NCI-H2227 (cell line): Measurements from ENCODE around the gene STAT6.
"Not testable (repeated sequence)": the region's sequence is repeated elsewhere in the genome, so short reads cannot be mapped to it uniquely, and the experiment has no call there.

Experiments
- DNase-seq: peaks from one replicate; lab custom pipeline; 2025; ENCODE audit not compliant: unreplicated experiment; lab: John Stamatoyannopoulos, UW

The STAT6 gene

DNA sequence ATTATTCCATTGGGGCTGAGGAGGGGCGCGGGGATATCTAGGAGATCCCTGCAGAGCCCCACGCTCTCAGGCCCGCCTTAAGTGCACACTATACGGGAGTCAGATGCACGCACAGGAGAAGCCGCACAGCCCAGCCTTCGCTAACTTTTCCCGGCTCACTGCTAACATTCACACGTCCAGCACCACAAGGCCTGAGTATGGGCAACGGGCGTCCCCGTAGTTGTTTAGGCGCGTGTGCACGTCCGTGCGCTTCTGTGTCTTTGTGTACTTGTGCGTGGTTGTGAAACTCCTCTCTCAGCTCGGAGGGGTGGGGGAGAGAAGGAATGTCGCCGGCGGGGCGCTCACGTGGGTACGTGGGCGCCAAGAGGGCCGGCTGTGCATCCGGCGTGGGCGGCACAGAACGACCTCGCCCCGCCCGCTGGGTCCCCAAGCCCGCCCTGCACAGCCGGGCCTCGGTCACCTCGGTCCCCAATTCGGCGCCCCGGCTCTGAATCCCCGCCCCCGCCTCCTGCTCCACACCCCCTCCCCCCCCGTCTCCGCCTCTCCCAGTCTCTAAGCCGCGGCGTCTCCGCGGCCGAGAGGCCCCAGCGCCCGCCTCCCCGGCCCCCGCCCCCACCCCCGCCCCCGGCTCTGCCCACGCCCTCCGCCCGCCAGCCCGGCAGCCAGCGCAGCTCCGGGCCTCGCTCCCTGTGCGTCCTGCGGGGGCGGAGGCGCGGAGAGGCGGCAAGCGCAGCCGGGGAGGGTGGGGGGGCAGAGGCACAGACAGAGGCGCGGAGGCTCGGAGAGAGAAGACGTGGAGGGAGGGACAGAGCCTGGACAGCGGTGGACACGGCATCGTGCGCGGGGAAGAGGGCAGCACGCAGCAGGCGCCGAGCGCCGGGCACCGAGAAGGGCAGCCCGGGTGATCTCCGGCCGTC is 22.6 kb downstream of the STAT6 start, which contains the start of gene NAB2:
Gene NAB2 (plus strand): TSS at position 761 of the 917 bp plus-strand sequence. CDS start 158 bp downstream, outside the sequence.
- peak; percentile 91 for DNase-seq

DNA sequence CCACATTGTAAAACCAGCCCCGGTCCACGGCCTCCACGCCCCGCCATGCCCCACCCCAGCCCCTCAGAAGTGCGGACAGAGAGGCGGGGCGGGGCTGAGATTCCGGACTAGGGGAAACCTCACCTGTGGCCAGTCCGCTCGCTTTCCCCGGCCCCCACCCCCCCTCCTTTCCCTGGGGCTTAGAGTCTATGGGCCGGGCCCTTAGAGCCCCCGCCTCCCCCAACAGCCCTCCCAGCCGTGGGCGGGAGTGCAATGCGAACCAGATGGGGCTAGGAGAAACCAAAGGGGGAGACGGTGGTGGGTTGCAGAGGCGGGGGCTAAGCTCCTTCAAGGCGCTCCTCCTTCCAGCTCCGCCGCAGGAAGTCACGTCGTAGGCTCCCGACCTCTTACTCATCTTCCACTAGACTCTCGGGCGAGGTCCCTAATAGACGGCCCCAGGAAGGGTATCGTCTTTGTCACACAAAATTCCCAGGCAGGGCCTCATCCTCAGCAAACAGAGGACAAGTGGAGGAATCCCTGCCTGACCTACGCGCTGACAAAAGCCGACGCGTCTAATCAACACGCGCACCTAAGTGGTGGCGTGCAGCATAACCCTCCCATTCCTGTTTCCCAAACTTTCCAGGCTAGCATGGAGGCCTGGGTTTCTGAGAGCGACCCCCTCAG is 23.3 kb downstream of the STAT6 start:
- DNase-seq = peak; percentile 92

DNA sequence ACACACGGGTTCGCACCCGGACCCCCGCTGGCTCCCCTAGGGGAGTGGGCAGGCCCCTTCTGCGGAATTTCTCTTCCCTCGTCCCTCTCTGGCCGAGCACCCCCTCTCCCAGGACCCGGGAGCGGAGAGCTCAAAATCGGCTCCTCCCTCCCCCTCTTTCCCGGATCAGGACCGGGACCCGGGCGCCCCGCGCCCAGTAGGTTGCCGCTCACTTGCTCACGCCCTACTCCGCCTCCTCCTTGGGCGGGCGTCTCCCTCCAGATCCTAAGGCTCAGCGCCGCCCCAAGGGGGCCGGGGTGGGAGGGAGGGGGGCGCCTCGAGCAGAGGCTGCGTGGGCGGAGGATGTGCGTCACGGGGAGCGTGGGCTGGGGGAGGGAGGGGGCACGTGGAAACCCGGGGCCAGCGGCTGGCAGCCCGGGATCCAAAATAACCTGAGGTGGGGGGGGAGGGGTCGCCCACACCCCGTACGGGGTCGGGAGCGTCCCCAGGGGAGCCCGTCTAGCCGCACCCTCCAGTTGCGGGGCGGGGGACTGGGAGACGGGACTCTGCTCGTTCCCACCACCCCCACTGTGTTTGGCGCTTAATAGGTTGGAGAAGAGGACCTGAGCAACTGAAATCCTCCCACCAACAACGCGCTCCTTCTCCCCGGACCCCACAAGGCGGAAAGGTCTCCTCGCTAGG is 24.0 kb downstream of the STAT6 start:
- peak; percentile 80 for DNase-seq

- peak; percentile 78 for DNase-seq
Observed at GRCh38 chr12:57086493-57087009, 24.6 kb downstream of the STAT6 start.

GRCh38 chr12:57085999-57086492 is 25.1 kb downstream of the STAT6 start:
- peak; percentile 37 for DNase-seq

DNA sequence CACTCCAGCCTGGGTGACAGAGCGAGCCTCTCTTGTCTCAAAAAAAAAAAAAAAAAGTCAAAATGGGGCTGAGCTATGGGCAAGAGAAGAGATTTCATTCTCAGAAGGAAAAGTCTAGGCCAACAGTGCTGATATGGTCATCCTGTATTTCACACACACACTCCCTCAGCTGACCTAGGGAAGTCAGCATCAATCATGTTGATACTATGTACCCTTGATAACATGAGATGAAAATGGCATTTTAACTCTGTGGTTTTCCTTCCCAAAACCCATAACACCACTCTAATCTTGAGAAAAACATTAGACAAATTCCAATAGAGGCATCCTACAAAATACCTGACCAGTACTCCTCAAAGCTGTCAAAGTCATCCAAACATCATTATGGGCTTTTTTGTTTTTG is 30.3 kb downstream of the STAT6 start:
- DNase-seq = no peak

DNA sequence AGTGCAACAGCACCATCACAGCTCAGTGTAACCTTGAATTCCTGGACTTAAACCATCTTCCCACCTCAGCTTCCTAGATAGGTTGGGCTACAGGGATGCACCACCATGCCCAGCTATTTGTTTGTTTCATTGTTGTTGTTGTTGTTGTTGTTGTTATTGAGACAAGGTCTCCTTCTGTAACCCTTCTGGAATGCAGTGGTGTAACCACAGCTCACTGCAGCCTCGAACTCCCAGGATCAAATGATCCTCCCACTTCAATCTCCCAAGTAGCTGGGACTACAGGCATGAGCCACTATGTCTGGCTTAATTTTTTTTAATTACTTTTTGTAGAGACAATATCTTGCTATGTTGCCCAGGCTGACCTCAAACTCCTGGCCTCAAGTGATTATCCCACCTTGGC is 31.3 kb downstream of the STAT6 start:
- no peak for DNase-seq

DNA sequence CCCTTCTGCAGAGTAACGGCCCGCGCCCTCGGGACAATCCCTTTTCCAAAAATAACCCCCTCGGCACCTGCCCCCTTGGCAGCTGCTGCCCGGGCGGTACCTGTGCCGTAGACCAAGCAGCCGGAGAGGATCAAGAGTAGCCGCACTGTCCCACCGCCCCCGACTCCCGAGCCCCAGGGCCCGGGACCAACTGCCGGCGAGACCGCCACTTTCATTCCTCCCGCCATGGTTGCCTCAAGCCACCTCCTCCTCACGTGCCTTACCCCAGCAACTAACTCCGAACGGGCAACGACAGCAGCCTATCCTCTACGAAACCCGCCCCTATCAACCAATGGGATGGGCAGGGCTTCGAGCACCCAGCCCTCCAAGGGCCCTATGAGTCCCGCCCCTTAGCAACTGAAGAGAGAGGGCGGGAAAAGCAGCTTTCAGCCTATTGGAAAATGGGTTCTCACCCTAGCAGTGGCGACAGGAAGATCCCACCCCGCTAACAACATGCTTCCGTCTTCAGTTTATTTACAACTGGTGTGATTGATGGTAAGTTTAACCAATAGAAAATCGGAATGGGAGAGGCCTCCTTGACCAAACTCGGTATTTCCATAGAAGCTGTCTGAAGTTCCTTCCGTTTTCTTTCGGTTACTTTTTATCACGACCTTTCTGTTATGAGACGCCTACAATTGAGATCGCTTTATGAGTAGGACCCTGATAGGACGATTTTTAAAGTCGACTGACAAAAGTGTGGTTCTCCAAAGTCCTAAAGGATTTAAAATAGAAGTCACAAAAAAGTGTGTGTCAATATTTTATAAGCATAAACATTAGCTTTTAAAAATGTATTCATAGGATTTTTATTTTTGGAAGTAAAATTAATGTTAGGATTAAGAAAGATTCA is 32.4 kb downstream of the STAT6 start, which contains the start of gene NEMP1:
Gene NEMP1 (minus strand): TSS at position 273 of the 886 bp plus-strand sequence. CDS start 46 bp downstream, at position 227.
- peak; percentile 98 for DNase-seq

DNA sequence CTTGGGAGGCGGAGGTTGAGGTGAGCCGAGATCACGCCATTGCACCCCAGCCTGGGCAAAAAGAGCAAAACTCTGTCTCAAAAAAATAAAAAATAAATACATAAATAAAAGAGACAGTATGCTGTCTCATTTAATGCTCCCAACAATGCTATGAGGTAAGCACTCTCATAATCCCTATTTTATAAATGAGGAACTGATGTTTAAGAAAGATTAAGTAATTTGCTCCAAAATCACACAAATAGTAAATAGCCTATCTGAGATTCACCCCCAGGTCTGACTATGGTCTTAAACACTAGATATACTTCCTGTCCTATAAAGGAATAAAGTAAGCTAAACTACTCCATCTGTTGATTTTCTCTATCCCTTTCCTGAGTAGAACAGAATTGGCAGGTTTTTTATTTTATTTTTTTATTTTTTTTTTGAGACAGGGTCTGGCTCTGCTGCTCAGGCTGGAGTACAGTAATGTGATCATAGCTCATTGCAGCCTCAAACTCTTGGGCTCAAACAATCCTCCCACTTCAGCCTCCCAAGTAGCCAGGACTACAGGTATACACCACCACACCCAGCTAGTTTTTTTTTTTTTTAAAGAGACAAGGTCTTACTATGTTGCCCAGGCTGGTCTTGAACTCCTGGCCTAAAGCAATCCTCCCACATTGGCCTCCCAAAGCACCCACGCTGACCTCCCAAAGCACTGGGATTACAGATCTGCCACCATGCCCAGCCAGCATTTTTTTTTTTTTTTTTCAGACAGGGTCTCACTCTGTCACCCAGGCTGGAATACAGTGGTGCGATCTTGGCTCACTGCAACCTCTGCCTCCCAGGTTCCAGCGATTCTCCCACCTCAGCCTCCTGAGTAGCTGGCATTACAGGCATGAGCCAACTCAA is 37.4 kb downstream of the STAT6 start:
- not testable (repeated sequence) for DNase-seq

DNA sequence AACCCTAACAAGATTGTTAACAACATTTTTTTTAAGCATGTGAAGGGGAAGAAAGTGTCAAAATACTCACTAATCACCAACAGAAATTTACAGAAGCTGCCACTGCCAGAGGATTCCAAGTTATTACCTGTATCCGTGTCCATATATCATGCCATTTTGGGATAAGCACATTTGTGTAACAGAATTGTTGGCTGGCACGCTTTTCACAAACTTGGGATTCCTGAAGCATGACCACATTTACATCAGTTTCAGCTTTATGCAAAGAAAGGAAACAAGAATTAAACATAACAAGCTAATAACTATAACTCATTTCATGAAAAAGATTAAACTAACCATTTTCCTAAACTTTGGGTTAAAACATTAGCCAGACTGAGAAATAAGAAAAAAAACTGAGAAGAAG is 38.5 kb downstream of the STAT6 start:
- DNase-seq = no peak

- DNase-seq = peak; percentile 68
Observed at GRCh38 chr12:57069523-57069922, 41.6 kb downstream of the STAT6 start.

DNA sequence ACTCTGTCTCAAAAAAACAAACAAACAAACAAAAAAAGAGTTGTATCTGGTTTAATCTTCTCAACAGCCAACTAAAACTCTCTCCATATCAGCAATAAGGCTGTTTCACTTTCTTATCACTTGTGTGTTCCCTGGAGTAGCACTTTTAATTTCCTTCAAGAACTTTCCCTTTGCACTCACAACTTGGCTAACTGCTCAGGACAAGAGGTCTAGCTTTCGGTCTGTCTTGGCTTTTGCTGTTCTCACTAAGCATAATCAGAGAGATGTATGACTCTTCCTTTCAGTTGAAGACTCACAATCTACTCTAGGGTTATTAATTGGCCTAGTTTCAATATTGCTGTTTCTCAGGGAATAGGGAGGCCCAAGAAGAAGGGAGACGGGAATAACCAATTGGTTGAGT is 44.9 kb downstream of the STAT6 start:
- DNase-seq = no peak

- no peak for DNase-seq
Observed at GRCh38 chr12:57063991-57064685, 47.0 kb downstream of the STAT6 start.

GRCh38 chr12:57058454-57058853 is 52.7 kb downstream of the STAT6 start:
- DNase-seq = peak; percentile 41

- no peak for DNase-seq
Observed at GRCh38 chr12:57057067-57057751, 54.0 kb downstream of the STAT6 start.

- no peak for DNase-seq
Observed at GRCh38 chr12:57055824-57056223, 55.3 kb downstream of the STAT6 start.

DNA sequence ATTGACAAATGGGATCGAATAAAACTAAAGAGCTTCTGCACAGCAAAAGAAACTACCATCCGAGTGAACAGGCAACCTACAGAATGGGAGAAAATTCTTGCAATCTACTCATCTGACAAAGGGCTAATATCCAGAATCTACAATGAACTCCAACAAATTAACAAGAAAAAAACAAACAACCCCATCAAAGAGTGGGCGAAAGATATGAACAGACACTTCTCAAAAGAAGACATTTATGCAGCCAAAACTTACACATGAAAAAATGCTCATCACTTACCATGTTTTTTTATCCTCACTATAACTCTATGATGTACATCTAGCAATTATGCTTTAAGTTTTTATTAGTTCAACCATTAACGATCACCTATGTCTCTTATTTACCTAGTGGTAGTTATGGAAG is 57.3 kb downstream of the STAT6 start:
- not testable (repeated sequence) for DNase-seq

GRCh38 chr12:57053146-57053545 is 58.0 kb downstream of the STAT6 start:
- not testable (repeated sequence) for DNase-seq
